ENCODE results near the gene RALB.

- TF ChIP-seq CTCF (IDR thresholded peaks at IDR 0.05 in 4 of 5, conservative IDR thresholded peaks at IDR 0.05 in 1 of 5) (no peak), POLR2A (IDR thresholded peaks at IDR 0.05) (no peak)
Observed at GRCh38 chr2:120342446-120342845, 89.8 kb downstream of the RALB start.
